ENCODE data around the gene PLXNA2. TPM values are rescaled to one million over a fixed set of nuclear protein-coding genes. Genes with fewer than 3 reads are reported as not detected.

PLXNA2 gene
- total and polyA plus RNA-seq, 2 experiments from 2014 or later = 3.7 to 5.4 TPM

- no peaks in the 10 kb centered on the region for H3K4me1 ChIP-seq (ENCODE audit: insufficient read depth)
- no peaks in the 10 kb centered on the region for H3K9me2 ChIP-seq (ENCODE audit: insufficient read depth)
- no peak overlapping the region for H3K9ac ChIP-seq
- no peak overlapping the region for H3K27ac ChIP-seq
- no peaks in the 10 kb centered on the region for H3K9me3 ChIP-seq (ENCODE audit: low read depth)
- in situ Hi-C loops (cut with MboI) = no loop called here
- H3K27me3 ChIP-seq (replicated peaks; ENCODE audit: insufficient read depth) = no peaks in the 10 kb centered on the region
- no peak overlapping the region for H3K4me2 ChIP-seq (ENCODE audit: unreplicated experiment)
- TF ChIP-seq EZH2phosphoT487 (IDR thresholded peaks at IDR 0.05; ENCODE audit: insufficient read depth, low read depth) (no peak), EZH2 (IDR thresholded peaks at IDR 0.05; ENCODE audit: insufficient read depth, poor library complexity, severe bottlenecking) (no peak)
- no peaks in the 10 kb centered on the region for H4K20me1 ChIP-seq (ENCODE audit: insufficient read depth)
- H3F3A ChIP-seq (ENCODE audit: insufficient read depth) = no peaks in the 10 kb centered on the region
- no peak for DNase-seq
- H3K4me3 ChIP-seq = no peak overlapping the region
- H3K36me3 ChIP-seq (ENCODE audit: low read depth) = no peaks in the 10 kb centered on the region
- H2AFZ ChIP-seq = no peak overlapping the region
- WGBS, 2 experiments (ENCODE audit: low coverage in 1 of 2, low lambda C conversion rate in 2 of 2, missing lambda C conversion rate in 2 of 2) = 89 to 91% methylated on average over 7 of the region's 7 CpGs
- H3K79me2 ChIP-seq (ENCODE audit: insufficient read depth) = no peaks in the 10 kb centered on the region
Observed at GRCh38 chr1:208115924-208116640, 128.1 kb downstream of the PLXNA2 start.

GRCh38 chr1:208113011-208113410, 131.2 kb downstream of the PLXNA2 start:
- no peak overlapping the region for H3K4me2 ChIP-seq (ENCODE audit: unreplicated experiment)
- H3K79me2 ChIP-seq (ENCODE audit: insufficient read depth) = no peaks in the 10 kb centered on the region
- H2AFZ ChIP-seq = no peak overlapping the region
- no peak overlapping the region for H3K4me3 ChIP-seq
- H3K36me3 ChIP-seq (ENCODE audit: low read depth) = no peaks in the 10 kb centered on the region
- DNase-seq = no peak
- H4K20me1 ChIP-seq (ENCODE audit: insufficient read depth) = no peaks in the 10 kb centered on the region
- no peaks in the 10 kb centered on the region for H3K9me2 ChIP-seq (ENCODE audit: insufficient read depth)
- no peaks in the 10 kb centered on the region for H3K27me3 ChIP-seq (replicated peaks; ENCODE audit: insufficient read depth)
- no peak overlapping the region for H3K9ac ChIP-seq
- no peaks in the 10 kb centered on the region for H3K9me3 ChIP-seq (ENCODE audit: low read depth)
- H3K4me1 ChIP-seq (ENCODE audit: insufficient read depth) = peaks cover 9% of the 10 kb centered on the region
- in situ Hi-C loops (cut with MboI) = no loop called here
- TF ChIP-seq EZH2 (IDR thresholded peaks at IDR 0.05; ENCODE audit: insufficient read depth, poor library complexity, severe bottlenecking) = no peak
- peaks cover 8% of the 10 kb centered on the region for H3F3A ChIP-seq (ENCODE audit: insufficient read depth)
- H3K27ac ChIP-seq = no peak overlapping the region

- Histone ChIP-seq H2AFZ (no peak overlapping the region), H3K4me2 (ENCODE audit: unreplicated experiment) (no peak overlapping the region), H4K20me1 (ENCODE audit: insufficient read depth) (no peaks in the 10 kb centered on the region), H3F3A (ENCODE audit: insufficient read depth) (peaks cover 8% of the 10 kb centered on the region), H3K27me3 (replicated peaks; ENCODE audit: insufficient read depth) (no peaks in the 10 kb centered on the region), H3K9me3 (ENCODE audit: low read depth) (no peaks in the 10 kb centered on the region), H3K27ac (no peak overlapping the region), H3K4me1 (ENCODE audit: insufficient read depth) (peaks cover 15% of the 10 kb centered on the region), H3K79me2 (ENCODE audit: insufficient read depth) (no peaks in the 10 kb centered on the region), H3K9me2 (ENCODE audit: insufficient read depth) (no peaks in the 10 kb centered on the region), H3K36me3 (ENCODE audit: low read depth) (no peaks in the 10 kb centered on the region), H3K9ac (no peak overlapping the region), H3K4me3 (no peak overlapping the region)
- DNase-seq = no peak
- WGBS, 2 experiments (ENCODE audit: low coverage in 1 of 2, low lambda C conversion rate in 2 of 2, missing lambda C conversion rate in 2 of 2) = 87% methylated on average over 4 of the region's 4 CpGs
- in situ Hi-C loops (cut with MboI) = no loop called here
- TF ChIP-seq EZH2phosphoT487 (IDR thresholded peaks at IDR 0.05; ENCODE audit: insufficient read depth, low read depth) (no peak), EZH2 (IDR thresholded peaks at IDR 0.05; ENCODE audit: insufficient read depth, poor library complexity, severe bottlenecking) (no peak)
Observed at GRCh38 chr1:208112401-208112800, 131.8 kb downstream of the PLXNA2 start.

- Histone ChIP-seq H3K4me3 (no peak overlapping the region), H3K36me3 (ENCODE audit: low read depth) (no peaks in the 10 kb centered on the region), H4K20me1 (ENCODE audit: insufficient read depth) (no peaks in the 10 kb centered on the region), H3F3A (ENCODE audit: insufficient read depth) (peaks cover 8% of the 10 kb centered on the region), H3K27ac (no peak overlapping the region), H3K9ac (no peak overlapping the region), H3K79me2 (ENCODE audit: insufficient read depth) (no peaks in the 10 kb centered on the region), H3K4me2 (ENCODE audit: unreplicated experiment) (no peak overlapping the region), H3K4me1 (ENCODE audit: insufficient read depth) (peaks cover 19% of the 10 kb centered on the region), H3K27me3 (replicated peaks; ENCODE audit: insufficient read depth) (no peaks in the 10 kb centered on the region), H3K9me2 (ENCODE audit: insufficient read depth) (no peaks in the 10 kb centered on the region), H2AFZ (no peak overlapping the region), H3K9me3 (ENCODE audit: low read depth) (no peaks in the 10 kb centered on the region)
- TF ChIP-seq EZH2phosphoT487 (IDR thresholded peaks at IDR 0.05; ENCODE audit: insufficient read depth, low read depth) (no peak), EZH2 (IDR thresholded peaks at IDR 0.05; ENCODE audit: insufficient read depth, poor library complexity, severe bottlenecking) (no peak)
- 93 to 96% methylated on average over 4 of the region's 4 CpGs for WGBS, 2 experiments (ENCODE audit: low coverage in 1 of 2, low lambda C conversion rate in 2 of 2, missing lambda C conversion rate in 2 of 2)
- in situ Hi-C loops (cut with MboI) = no loop called here
- no peak for DNase-seq
Observed at GRCh38 chr1:208111646-208112190, 132.5 kb downstream of the PLXNA2 start.
